Activated CD4-positive, alpha-beta T cell treated with anti-CD3 and anti-CD28 coated beads, Interleukin-2, amount 50 U/mL, for 48 hours (primary cell): Measurements from ENCODE around the gene C19orf38.

Experiments
- DNase-seq, 2 experiments: peaks; one replicate each; pipeline ENCODE4 v3.0.0-alpha.2; 2020

C19orf38 gene

DNA sequence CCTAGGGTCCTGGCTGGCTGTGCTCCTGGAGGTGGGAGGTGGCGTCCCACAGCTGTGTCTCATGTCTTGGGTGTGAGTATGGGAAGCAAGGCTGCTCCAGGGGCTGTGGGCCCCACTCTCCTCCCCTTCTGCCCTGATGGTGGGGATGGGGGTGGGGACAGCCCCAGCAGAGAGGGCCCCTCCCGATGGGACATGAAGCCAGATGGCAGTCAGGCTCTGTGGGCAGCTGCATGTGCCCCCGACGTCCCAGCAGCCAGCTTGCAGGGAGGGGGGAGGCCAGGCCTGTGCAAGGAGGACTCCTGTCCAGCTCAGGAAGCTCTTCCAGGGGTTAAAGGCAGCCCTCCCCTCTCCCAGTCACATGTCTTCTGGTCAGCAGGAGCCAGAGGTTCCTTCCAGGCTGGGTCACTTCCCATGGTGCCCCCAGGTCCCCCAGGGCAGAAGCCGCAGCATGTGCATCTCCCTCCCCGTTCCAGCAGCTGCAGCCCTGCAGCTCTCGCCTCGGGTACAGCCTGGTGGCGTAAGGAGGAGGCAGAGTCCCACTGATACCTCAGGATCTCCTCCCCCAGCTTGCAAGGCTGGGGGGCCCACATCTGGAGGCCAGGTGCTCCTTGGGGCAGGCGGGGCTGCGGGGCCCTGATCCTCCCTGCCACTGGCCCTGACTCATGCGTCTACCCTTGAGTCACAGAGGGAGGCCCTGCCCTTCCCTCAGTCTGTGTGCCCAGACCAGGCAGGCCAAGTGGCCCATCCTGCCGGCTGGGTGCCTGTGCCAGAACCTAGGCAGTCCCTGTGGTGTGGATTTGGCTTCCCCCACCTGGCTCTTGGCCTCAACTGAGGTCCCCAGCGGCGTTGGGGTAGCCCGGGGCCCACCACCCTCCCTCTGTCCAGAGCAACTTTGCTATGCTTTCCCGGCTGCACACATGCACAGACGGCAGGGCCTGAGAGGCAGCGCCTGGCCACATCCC, 67.2 kb downstream of the C19orf38 start:
- DNase-seq, result no peak

DNA sequence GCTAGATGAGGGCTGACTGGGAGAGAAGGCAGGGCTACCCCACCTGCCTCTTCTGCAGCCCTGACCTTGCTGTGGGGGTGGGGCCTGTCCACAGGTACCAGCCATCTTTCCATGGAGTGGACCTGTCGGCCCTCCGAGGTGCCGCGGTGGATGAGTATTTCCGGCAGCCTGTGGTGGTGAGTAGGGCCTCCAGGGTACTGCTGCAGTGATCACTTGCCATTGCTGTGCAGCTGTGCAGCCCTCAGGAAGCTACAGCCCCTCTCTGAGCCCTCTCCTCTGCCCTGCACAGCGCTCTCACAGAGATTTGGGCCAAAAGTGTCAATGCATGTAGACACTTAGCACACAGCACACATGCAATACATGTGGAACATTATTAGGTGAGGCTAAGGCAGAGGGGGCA, 68.4 kb downstream of the C19orf38 start:
- DNase-seq, result no peak

DNA sequence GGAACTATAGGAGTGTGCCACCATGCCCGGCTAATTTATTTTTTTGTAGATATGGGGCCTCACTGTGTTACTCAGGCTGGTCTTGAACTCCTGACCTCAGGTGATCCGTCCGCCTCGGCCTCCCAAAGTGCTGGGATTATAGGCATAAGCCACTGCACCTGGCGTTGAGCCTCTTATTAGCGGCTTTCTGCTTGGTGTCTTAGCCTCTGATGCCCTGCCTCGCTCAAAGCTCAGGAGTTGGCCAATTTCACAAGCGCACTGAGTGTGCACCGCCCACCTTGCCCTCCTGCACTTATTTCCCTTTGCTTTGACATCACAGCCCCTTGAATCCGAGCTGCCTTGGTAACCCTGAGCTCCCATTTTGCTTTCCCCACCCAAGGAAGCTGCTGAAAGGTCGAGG, 70.1 kb downstream of the C19orf38 start:
- no peak for DNase-seq
